GM12891 (cell line): ENCODE data around the gene FHIT.

Experiments used
- PAX5 ChIP-seq: IDR thresholded peaks from 2 replicates; pipeline ENCODE4 v1.6.1; 2011; ENCODE audit warnings: low read length, moderate library complexity, mild to moderate bottlenecking; ENCODE audit not compliant: insufficient read depth, severe bottlenecking
- POLR2A ChIP-seq: IDR thresholded peaks from 2 replicates; pipeline ENCODE4 v1.6.1; 2011; ENCODE audit warnings: low read depth, low read length, control low read depth
- POLR2AphosphoS5 ChIP-seq: IDR thresholded peaks from 2 replicates; pipeline ENCODE4 v1.6.1; 2011; ENCODE audit warnings: low read depth, low read length, control low read depth
- POU2F2 ChIP-seq: IDR thresholded peaks from 2 replicates; pipeline ENCODE4 v1.6.1; 2011; ENCODE audit warnings: low read depth, mild to moderate bottlenecking, control low read depth, low read length, moderate library complexity
- SPI1 ChIP-seq: IDR thresholded peaks from 2 replicates; pipeline ENCODE4 v1.6.1; 2011; ENCODE audit warnings: low read depth, low read length, control low read depth
- TAF1 ChIP-seq: IDR thresholded peaks from 2 replicates; pipeline ENCODE4 v1.6.1; 2011; ENCODE audit warnings: low read depth, low read length, control low read depth

GRCh38 chr3:59866076-59866475 is 1385.2 kb downstream of the FHIT start:
- no peak for TF ChIP-seq POLR2AphosphoS5
- TF ChIP-seq POLR2A: no peak
- TF ChIP-seq TAF1: no peak
- TF ChIP-seq POU2F2: no peak
- TF ChIP-seq SPI1: no peak
- TF ChIP-seq PAX5: no peak
